HL-60/S4 treated with phorbol 12-myristate 13-acetate at 8.2 ng/mL for 4 days and 3 days (cell line): ENCODE data around the gene ST6GAL1.

Experiments used
- in situ Hi-C: fragments of 300-500 bp; cut with MboI; formaldehyde crosslinking; loops from 2 replicates; pipeline ENCODE4 v1.15.0; 2022; ENCODE audit warnings: low sequenced_read_pairs

Gene ST6GAL1

DNA sequence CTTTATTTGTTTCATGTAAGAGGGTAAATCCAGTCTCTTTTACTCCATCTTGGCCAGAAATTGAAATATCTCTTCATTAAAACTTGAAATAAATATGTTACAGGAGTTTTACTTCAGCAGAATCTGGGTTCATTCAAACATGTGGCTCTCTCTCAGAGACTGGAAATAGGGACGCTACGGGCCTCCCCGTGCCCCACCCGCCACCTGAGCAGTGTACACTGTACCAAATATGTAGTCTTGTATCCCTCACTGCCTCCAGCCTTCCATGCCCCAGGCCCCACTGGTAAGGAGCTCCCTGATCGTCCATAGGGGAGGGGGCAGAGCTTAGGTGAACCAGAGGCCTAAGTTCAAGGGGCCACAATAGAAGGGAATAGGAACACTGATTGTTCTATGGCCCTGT is 172.9 kb downstream of the ST6GAL1 start:
- in situ Hi-C loops: no loop called here

DNA sequence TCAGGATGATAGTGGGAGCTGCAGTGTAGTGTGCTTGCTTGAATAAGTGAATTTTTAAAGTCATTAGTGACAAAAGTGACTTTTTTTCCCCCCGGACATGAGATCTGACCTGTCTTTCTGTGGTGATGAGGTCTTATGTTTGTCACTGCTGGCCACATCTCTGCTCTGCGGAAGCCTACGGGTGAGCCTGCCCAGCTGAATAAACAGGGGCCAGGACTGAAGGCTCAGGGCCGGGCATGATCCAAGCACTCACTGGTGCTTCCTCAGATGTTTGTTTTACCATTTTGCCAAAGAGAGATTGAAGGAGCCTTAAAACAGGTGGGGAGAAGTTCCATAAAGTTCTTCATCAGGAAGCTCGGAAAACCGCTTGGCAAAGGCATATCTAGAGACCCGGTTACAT is 174.0 kb downstream of the ST6GAL1 start:
- in situ Hi-C loops: no loop called here

GRCh38 chr3:187104933-187105332 is 174.6 kb downstream of the ST6GAL1 start:
- in situ Hi-C loops: no loop called here

DNA sequence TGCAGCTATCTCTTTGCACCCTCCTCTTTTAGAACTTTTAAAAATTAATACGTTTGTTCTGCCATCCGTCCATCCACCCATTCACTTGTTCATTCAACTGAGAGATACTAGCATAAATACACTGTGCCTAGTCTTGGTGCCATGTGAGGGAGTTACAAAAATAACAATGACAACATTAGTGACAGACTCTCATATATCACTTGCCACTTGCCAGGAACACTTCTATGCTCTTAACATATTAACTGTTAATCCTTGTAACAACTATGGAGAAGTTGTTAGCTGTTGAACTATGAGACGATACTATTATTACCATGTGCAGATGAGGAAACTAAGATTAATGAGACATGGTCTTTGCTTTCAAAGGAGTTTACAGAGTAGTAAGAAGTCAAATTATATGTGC is 175.4 kb downstream of the ST6GAL1 start:
- in situ Hi-C loops: no loop called here

- in situ Hi-C loops: no loop called here
Observed at GRCh38 chr3:187107989-187108388, 177.7 kb downstream of the ST6GAL1 start.

DNA sequence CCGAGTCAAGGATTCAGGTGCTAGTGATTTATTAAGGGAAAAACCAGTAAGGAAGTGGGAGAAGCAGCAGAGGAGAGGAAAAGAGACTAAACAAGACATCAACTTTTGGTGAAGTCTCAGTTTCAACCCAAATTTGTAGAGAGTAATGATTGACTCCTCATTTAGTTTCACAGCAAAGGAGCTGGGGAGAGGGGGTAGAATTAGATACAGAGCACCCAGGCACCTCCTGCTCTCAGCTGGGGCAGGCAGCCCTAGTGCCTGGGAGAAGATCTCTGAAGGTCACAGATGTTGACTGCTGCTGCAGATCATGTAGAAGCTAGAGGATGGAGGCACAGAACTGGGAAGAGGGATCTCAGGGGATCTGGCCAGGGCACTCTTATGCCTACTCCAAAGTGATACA is 179.8 kb downstream of the ST6GAL1 start:
- in situ Hi-C loops: no loop called here

- in situ Hi-C loops: no loop called here
Observed at GRCh38 chr3:187112934-187113793, 182.8 kb downstream of the ST6GAL1 start.

DNA sequence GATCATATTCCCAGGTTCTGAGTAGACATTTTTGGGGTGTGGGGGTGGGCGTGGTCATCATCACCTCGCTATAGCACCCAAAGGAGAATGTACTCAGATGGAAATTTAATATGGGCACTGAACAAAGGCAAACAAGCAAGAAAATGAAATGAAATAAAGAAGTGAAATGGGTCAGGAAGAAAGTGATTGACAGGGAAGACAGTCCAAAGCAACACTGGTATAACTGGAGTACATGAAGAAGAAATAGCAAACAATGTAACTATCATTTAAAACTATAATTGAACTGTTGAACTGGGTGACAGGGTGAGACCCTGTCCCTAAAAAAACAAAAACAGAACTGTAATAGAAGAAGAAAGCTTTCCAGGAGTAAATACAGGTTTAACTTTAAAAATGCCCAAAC is 184.2 kb downstream of the ST6GAL1 start:
- in situ Hi-C loops: no loop called here

GRCh38 chr3:187120326-187120725 is 190.0 kb downstream of the ST6GAL1 start:
- in situ Hi-C loops: no loop called here

- in situ Hi-C loops: no loop called here
Observed at GRCh38 chr3:187122261-187122660, 191.9 kb downstream of the ST6GAL1 start.

GRCh38 chr3:187125319-187126031 is 195.1 kb downstream of the ST6GAL1 start:
- in situ Hi-C loops: no loop called here
